GM12891 (cell line): ENCODE data around the gene ARHGAP6.

Experiments used
- POLR2A ChIP-seq: IDR thresholded peaks from 2 replicates; pipeline ENCODE4 v1.6.1; 2011; ENCODE audit warnings: low read depth, low read length, control low read depth
- POLR2AphosphoS5 ChIP-seq: IDR thresholded peaks from 2 replicates; pipeline ENCODE4 v1.6.1; 2011; ENCODE audit warnings: low read depth, low read length, control low read depth
- SPI1 ChIP-seq: IDR thresholded peaks from 2 replicates; pipeline ENCODE4 v1.6.1; 2011; ENCODE audit warnings: low read depth, low read length, control low read depth

DNA sequence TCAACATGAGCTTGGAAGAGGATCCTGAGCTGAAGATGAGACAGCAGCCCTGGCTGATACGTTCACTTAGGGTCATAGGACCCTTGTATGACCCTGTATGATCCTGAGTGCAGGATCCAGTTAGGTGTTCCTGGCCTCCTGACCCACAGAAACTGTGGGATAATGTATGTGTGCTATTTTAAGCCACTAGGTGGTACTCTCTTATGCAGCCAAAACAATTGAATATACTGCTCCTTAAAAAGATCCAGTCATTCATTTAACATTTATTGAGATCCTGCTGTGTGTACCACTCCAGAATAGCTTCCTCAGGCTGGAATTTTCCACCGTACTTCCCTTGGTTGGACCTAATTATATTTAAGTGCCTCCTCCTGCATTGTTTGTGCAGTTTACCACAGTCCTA is 205.4 kb downstream of the ARHGAP6 start:
- TF ChIP-seq POLR2AphosphoS5 = no peak
- no peak for TF ChIP-seq POLR2A
- no peak for TF ChIP-seq SPI1
